ENCODE measurements around the gene KRTAP19-4.
"Not testable (repeated sequence)": the region's sequence is repeated elsewhere in the genome, so short reads cannot be mapped to it uniquely, and the experiment has no call there.

KRTAP19-4 gene, protein sequence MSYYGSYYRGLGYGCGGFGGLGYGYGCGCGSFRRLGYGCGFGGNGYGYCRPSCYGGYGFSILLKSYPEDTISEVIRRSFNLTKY

DNA sequence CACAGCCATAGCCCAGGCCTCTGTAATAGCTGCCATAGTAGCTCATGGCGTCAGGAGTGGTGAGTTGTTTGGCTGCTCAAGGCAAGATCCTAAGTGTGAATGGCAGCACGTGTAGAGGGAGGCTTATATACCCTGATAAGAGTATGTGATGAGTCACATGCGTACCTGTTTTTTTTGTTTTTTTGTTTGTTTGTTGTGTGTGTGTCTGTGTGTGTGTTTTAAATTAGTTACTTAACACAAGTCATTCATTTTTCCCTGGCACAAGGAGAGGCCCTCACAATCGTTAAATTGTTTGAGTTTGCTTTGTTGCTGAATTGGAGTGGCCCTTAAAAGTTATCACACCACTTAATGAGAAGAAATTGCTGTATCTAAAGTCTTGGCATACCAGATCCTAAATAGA, at the start of gene KRTAP19-4:
TSS of gene KRTAP19-4 (minus strand) at position 101 of the 400 bp plus-strand sequence. CDS start at position 46, 55 bp downstream.
- no peak for DNase-seq

GRCh38 chr21:30541764-30542163, 44.8 kb upstream of the KRTAP19-4 start, which contains the start of gene KRTAP19-6:
Gene KRTAP19-6 (minus strand): TSS chr21:30541864. CDS start chr21:30541833, 31 bp downstream.
- no peak for DNase-seq

GRCh38 chr21:30518876-30519275, 21.9 kb upstream of the KRTAP19-4 start:
- no peak for DNase-seq

DNA sequence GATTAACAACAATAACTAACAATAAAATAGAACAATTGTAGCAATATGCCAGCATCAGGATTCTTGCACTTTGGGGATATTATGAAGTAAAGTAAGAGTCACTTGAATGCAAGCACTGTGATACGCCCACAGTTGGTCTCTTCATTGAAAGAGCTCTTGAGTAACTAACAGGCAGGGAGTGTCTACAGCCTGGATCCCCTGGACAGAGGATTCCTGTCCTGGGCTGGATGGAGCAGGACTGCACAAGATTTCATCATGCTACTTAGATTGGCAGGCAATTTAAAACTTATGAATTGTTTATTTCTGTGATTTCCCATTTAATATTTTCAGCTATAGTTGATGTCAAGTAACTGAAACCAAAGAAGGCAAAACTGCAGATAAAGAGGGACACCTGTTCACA, 18.7 kb upstream of the KRTAP19-4 start:
- no peak for DNase-seq

DNA sequence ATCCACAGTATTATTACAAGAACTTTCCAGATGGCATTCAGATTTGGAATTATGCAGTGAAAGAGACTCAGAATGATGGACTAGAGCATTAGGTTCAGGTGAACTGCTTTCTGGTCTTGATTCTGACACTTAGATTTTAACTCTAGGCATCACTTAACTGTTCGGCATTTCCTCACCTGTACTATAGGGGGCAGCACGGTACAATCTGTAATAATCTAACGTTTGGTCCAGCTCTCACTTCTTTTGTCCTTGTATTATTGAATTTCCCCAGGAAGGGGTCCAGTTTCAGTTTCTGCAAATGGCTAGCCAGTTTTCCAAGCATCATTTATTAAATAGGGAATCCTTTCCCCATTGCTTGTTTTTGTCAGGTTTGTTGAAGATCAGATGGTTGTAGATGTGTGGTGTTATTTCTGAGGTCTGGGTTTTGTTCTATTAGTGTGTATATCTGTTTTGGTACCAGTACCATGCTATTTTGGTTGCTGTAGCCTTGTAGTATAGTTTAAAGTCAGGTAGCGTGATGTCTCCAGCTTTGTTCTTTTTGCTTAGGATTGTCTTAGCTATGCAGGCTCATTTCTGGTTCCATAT, 8.7 kb upstream of the KRTAP19-4 start:
- not testable (repeated sequence) for DNase-seq

- DNase-seq, result no peak
Measured at GRCh38 chr21:30502041-30502440, 5.1 kb upstream of the KRTAP19-4 start, which contains the start of gene KRTAP19-5. Gene KRTAP19-5 (minus strand): TSS chr21:30502141. CDS start chr21:30502090, 51 bp downstream.

- no peak for DNase-seq
Measured at GRCh38 chr21:30491963-30492428, 5.0 kb downstream of the KRTAP19-4 start, which contains the start of gene KRTAP19-3. Gene KRTAP19-3 (minus strand): TSS chr21:30492013. CDS start chr21:30491957, 56 bp downstream.

GRCh38 chr21:30487336-30487735, 9.6 kb downstream of the KRTAP19-4 start, which contains the start of gene KRTAP19-2:
Gene KRTAP19-2 (minus strand): TSS chr21:30487436. CDS start chr21:30487348, 88 bp downstream.
- no peak for DNase-seq

DNA sequence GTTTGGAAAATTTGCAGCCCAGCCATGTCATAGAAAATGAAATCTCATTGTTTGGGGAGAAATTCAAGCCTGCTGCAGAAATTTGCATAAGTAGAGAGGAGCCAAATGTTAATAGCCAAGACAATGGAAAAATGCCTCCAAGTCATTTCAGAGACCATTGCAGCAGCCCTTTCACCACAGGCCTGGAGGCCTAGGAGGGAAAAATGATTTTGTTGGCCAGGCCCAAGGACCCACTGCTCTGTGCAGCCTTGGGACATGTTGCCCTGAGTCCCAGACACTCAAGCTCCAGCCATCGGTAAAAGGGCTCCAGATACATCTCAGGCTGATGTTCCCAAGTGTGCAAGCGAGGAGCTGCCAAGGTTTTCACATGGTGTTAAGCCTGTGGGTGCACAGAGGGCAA, 10.8 kb downstream of the KRTAP19-4 start:
- no peak for DNase-seq

- DNase-seq, result no peak
Measured at GRCh38 chr21:30482130-30482529, 14.8 kb downstream of the KRTAP19-4 start.

DNA sequence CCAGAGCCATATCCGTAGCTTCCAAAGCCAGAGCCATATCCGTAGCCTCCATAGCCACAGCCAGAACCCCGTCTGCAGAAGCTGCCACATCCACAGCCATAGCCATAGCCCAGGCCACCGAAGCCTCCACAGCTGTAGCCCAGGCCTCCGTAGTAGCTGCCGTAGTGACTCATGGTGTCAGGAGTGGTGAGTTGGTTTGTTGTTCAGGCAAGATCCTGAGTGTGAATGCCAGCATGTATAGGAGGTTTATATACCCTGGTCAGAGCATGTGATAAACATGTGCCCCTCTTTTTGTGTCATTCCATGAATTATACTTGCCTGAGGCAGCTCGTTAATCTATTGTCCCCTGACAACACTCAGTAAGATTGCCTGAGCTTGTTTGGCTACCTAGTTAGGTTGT, 16.8 kb downstream of the KRTAP19-4 start, which contains the start of gene KRTAP19-1:
TSS of gene KRTAP19-1 (minus strand) at position 223 of the 400 bp plus-strand sequence. CDS start at position 173, 50 bp downstream.
- DNase-seq, result no peak

GRCh38 chr21:30479259-30479658, 17.7 kb downstream of the KRTAP19-4 start:
- no peak for DNase-seq

DNA sequence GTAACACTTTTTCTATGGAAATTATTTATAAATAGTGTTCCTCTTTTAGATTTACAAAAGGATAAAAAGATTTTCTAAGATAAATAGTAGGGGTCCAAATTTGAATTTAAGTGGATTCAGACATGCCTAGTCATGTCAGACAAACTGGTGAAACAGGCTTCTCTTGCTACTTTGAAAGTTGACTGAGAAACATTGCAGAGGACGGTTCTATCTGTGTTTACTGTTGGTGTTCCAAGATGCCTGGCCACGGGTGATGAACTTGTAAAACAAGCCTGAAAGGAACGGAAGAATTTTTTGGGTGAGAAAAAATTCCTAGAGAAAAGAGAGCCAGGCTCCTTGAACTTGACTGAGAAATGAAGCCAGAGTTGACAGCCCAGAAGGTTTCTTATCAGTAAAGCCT, 19.0 kb downstream of the KRTAP19-4 start:
- DNase-seq, result no peak

- DNase-seq, result no peak
Measured at GRCh38 chr21:30468900-30469714, 27.9 kb downstream of the KRTAP19-4 start.

- DNase-seq, result no peak
Measured at GRCh38 chr21:30463713-30464112, 33.3 kb downstream of the KRTAP19-4 start.

GRCh38 chr21:30448514-30448913, 48.5 kb downstream of the KRTAP19-4 start:
- no peak for DNase-seq

GRCh38 chr21:30447056-30447455, 49.9 kb downstream of the KRTAP19-4 start:
- DNase-seq, result no peak

All from 8988T (cell line).